HepG2 (cell line): ENCODE data around the gene C9orf43. TPM values are rescaled to one million over a fixed set of nuclear protein-coding genes. Genes with fewer than 3 reads are reported as not detected.

Experiments
- ATAC-seq: fragments of 200-7000 bp; cut with Tn5 transposase; 3 replicates; pipeline ENCODE4 v1.9.1; 2020; ENCODE audit warnings: mild to moderate bottlenecking, moderate library complexity
- BruUV-seq: library from RNA; stranded (reverse); fragments of 400-500 nt; replicated peaks from 2 replicates; lab custom pipeline; 2021; lab: Mats Ljungman, UMichigan
- CTCF ChIA-PET: fragments of 300-600 bp; formaldehyde crosslinking; extraction: SDS; loops from one replicate; lab custom pipeline; 2021; ENCODE audit warnings: low total read pairs, inconsistent platforms, low intra/inter-chr PET ratio; lab: Yijun Ruan, JAX
- POLR2A ChIA-PET: fragments of 350-600 bp; sonication (Branson Sonifier 250); formaldehyde crosslinking; loops from one replicate; lab custom pipeline; 2020; ENCODE audit warnings: antibody characterized with exemption, inconsistent platforms; lab: Yijun Ruan, JAX
- DNase-seq: peaks from one replicate; pipeline ENCODE4 v3.0.0-alpha.2; 2015; ENCODE audit warnings: low spot score
- FAIRE-seq: peaks from 3 replicates; lab custom pipeline; 2011; peaks lifted over from hg19 to GRCh38; lab: Jason Lieb, UNC
- H2AFZ ChIP-seq: one replicate; pipeline ENCODE4 v1.6.1; 2011; ENCODE audit warnings: low read length, inconsistent platforms
- H3K27ac ChIP-seq: fragments of 300-600 bp; 3 replicates; pipeline ENCODE4 v1.8.0; 2011; ENCODE audit warnings: mixed run types, mild to moderate bottlenecking, mixed read lengths, low read length, inconsistent platforms; ENCODE audit not compliant: insufficient read depth; ENCODE audit errors: extremely low read length
- H3K27me3 ChIP-seq, 2 experiments: fragments of 200-600 bp in 1 of 2; 2 replicates in 1 of 2; 3 replicates in 1 of 2; pipeline versions ENCODE4 v1.6.0 to v1.8.0; 2011; ENCODE audit warnings: low read length in 2 of 2, mild to moderate bottlenecking in 2 of 2, moderate library complexity in 2 of 2, inconsistent platforms in 1 of 2; ENCODE audit not compliant: insufficient read depth in 2 of 2, control insufficient read depth in 1 of 2
- H3K36me3 ChIP-seq, 2 experiments: fragments of 200-600 bp in 1 of 2; replicated peaks in 1 of 2; 2 replicates in 1 of 2; 3 replicates in 1 of 2; pipeline versions ENCODE4 v1.5.1 to v1.8.0; 2011; ENCODE audit warnings: low read length in 2 of 2, inconsistent platforms in 1 of 2; ENCODE audit not compliant: insufficient read depth in 2 of 2, control insufficient read depth in 1 of 2
- H3K4me1 ChIP-seq: 2 replicates; pipeline ENCODE4 v1.5.1; 2012; ENCODE audit warnings: low read length, inconsistent platforms; ENCODE audit not compliant: insufficient read depth
- H3K4me2 ChIP-seq: 2 replicates; pipeline ENCODE4 v1.6.0; 2011; ENCODE audit warnings: low read depth, low read length, inconsistent platforms
- H3K4me3 ChIP-seq, 3 experiments: fragments of 200-600 bp in 1 of 3; sonication (generic), shearing (Covaris generic) in 1 of 3; replicated peaks in 1 of 3; 2 replicates each; pipeline ENCODE4 v1.5.1; 2011 to 2016; ENCODE audit warnings: low read length in 3 of 3, inconsistent platforms in 2 of 3, low read depth in 2 of 3, mild to moderate bottlenecking in 2 of 3, control low read depth in 1 of 3, mixed read lengths in 1 of 3; ENCODE audit not compliant: insufficient read depth in 1 of 3
- H3K79me2 ChIP-seq: one replicate; pipeline ENCODE4 v1.6.1; 2011; ENCODE audit warnings: low read length, inconsistent platforms; ENCODE audit not compliant: insufficient read depth
- H3K9ac ChIP-seq: 2 replicates; pipeline ENCODE4 v1.6.0; 2011; ENCODE audit warnings: mild to moderate bottlenecking, low read depth, low read length, inconsistent platforms; ENCODE audit not compliant: insufficient read depth
- H3K9me3 ChIP-seq: 2 replicates; pipeline ENCODE4 v1.5.1; 2012; ENCODE audit warnings: mild to moderate bottlenecking, low read length
- H4K20me1 ChIP-seq: 2 replicates; pipeline ENCODE4 v1.6.0; 2011; ENCODE audit warnings: inconsistent platforms, mild to moderate bottlenecking, low read length, moderate library complexity; ENCODE audit not compliant: insufficient read depth
- EP300 ChIP-seq, 3 experiments: sonication (generic) in 1 of 3; formaldehyde crosslinking in 1 of 3; IDR thresholded peaks; 2 replicates each; pipeline versions ENCODE4 v1.5.1 to v1.6.1; 2011 to 2020; ENCODE audit warnings: low read depth in 2 of 3, low read length in 2 of 3, borderline replicate concordance in 1 of 3, improper control_type of control experiment in 1 of 3, mild to moderate bottlenecking in 1 of 3, missing genetic modification reagents in 1 of 3, moderate library complexity in 1 of 3
- FOXA3 ChIP-seq: IDR thresholded peaks from 2 replicates; pipeline ENCODE4 v1.6.1; 2016; ENCODE audit warnings: missing genetic modification reagents, missing compliant biosample characterization
- HDAC1 ChIP-seq: sonication (generic); formaldehyde crosslinking; IDR thresholded peaks from 2 replicates; pipeline ENCODE4 v1.5.1; 2020; ENCODE audit warnings: mild to moderate bottlenecking, missing genetic modification reagents
- HNF4G ChIP-seq, 2 experiments: sonication (generic) in 1 of 2; formaldehyde crosslinking in 1 of 2; IDR thresholded peaks; 2 replicates each; pipeline versions ENCODE4 v1.4.0 to v1.6.1; 2011 to 2020; ENCODE audit warnings: borderline replicate concordance in 2 of 2, low read depth in 2 of 2, mild to moderate bottlenecking in 2 of 2, low read length in 1 of 2, missing genetic modification reagents in 1 of 2, moderate library complexity in 1 of 2
- RARA ChIP-seq: IDR thresholded peaks from 2 replicates; pipeline ENCODE4 v1.6.1; 2016; ENCODE audit warnings: missing genetic modification reagents, missing compliant biosample characterization
- ZBTB37 ChIP-seq: sonication (generic); formaldehyde crosslinking; IDR thresholded peaks from 2 replicates; pipeline ENCODE4 v1.4.0; 2020; ENCODE audit warnings: mild to moderate bottlenecking, missing genetic modification reagents
- ZNF281 ChIP-seq: sonication (generic); formaldehyde crosslinking; IDR thresholded peaks from 2 replicates; pipeline ENCODE4 v1.4.0; 2020; ENCODE audit warnings: missing genetic modification reagents, borderline replicate concordance
- WGBS: methylation state at CpG from one replicate; pipeline ENCODE4 v1.1.6; 2017; ENCODE audit warnings: low lambda C conversion rate; 5-methylcytosine and 5-hydroxymethylcytosine counted together
- in situ Hi-C: cut with HindIII; loops from 2 replicates; pipeline ENCODE4 v1.10.0; 2017; ENCODE audit warnings: low pct_unique_long_range_greater_than_20kb; ENCODE audit not compliant: extremely low pct_ligation_motif_present
- intact Hi-C: fragments of 100-400 bp; cut with micrococcal nuclease; formaldehyde crosslinking; loops from one replicate; pipeline ENCODE4 v1.10.0; 2022; ENCODE audit not compliant: unreplicated experiment
- polyA plus RNA-seq, 8 experiments: library from polyadenylated mRNA; depleted of rRNA in 3 of 8; stranded (reverse) in 7 of 8; unstranded in 1 of 8; fragments of >200 nt; fragmentation: Illumina TruSeq in 4 of 8; extraction: Trizol in 4 of 8; gene quantifications; 2 replicates each; pipeline versions ENCODE4 v1.2.1 to v1.2.3, GENCODE V29; 2011 to 2016; ENCODE audit warnings: low read depth in 4 of 8, missing spikeins in 1 of 8, mixed read lengths in 1 of 8; ENCODE audit not compliant: insufficient read depth in 1 of 8
- total RNA-seq, 5 experiments: library from RNA; depleted of rRNA; stranded (reverse); fragments of >200 nt; fragmentation: Illumina TruSeq; extraction: Trizol; gene quantifications; 2 replicates each; pipeline ENCODE4 v1.2.3, GENCODE V29; 2016; ENCODE audit warnings: low read depth in 1 of 5
- TF ChIP-seq, protein P1 (sequence below): sonication (generic); formaldehyde crosslinking; IDR thresholded peaks from 2 replicates; pipeline ENCODE4 v1.4.0; 2020; ENCODE audit warnings: mild to moderate bottlenecking, missing genetic modification reagents
- TF ChIP-seq, protein P2 (sequence below): sonication (generic); formaldehyde crosslinking; IDR thresholded peaks from 2 replicates; pipeline ENCODE4 v1.4.0; 2020; ENCODE audit warnings: low read depth, mild to moderate bottlenecking, missing genetic modification reagents

The C9orf43 gene
- total and polyA plus RNA-seq, 2 of the 13 experiments (the other 11 are each of a cell fraction or from before 2014, with no cell fraction given) = 0.24 to 0.31 TPM

GRCh38 chr9:113373256-113373655 is 37.3 kb upstream of the C9orf43 start:
- peaks cover 4 to 10% of the 10 kb centered on the region in 2 experiments; a peak in 3 of 5 replicates for H3K36me3 ChIP-seq
- 57% methylated on average over 3 of the region's 3 CpGs for WGBS
- BruUV-seq = no TSS peak
- H3K27me3 ChIP-seq = no peaks in the 10 kb centered on the region
- no peak overlapping the region for H3K4me3 ChIP-seq
- peaks cover 16% of the 10 kb centered on the region for H4K20me1 ChIP-seq
- DNase-seq = no peak
- no peaks in the 10 kb centered on the region for H3K9me3 ChIP-seq
- peaks cover 15% of the 10 kb centered on the region for H3K79me2 ChIP-seq
- H2AFZ ChIP-seq = no peak overlapping the region
- peaks cover 74% of the 10 kb centered on the region for H3K4me1 ChIP-seq
- H3K9ac ChIP-seq = no peak overlapping the region
- intact Hi-C loops = no loop called here
- no peak for FAIRE-seq
- H3K27ac ChIP-seq = no peak overlapping the region
- ChIA-PET CTCF (no interaction called here), POLR2A (interaction anchor here (0.9 to 1.3 kb wide), 6 partner anchors 15 to 33 kb away, joined by 3 to 7 read pairs (median 3); partner anchors contain the start of genes ALAD and WDR31)
- in situ Hi-C loops = no loop called here
- ATAC-seq = no peak
- no peak overlapping the region for H3K4me2 ChIP-seq
- TF ChIP-seq ZNF281 (peak; percentile 38; the same call in 1 of the 2 replicates), RARA (CRISPR knock-in tag) (0 out of 2 replicates have a peak, but pooled peaks have one; percentile 13), ZBTB37 (CRISPR knock-in tag) (no peak), HDAC1 (0 out of 2 replicates have a peak, but pooled peaks have one; percentile 31), HNF4G (IDR thresholded peaks at IDR 0.05; ENCODE audit: borderline replicate concordance, low read depth, low read length) (0 out of 2 replicates have a peak, but pooled peaks have one; percentile 14), HNF4G (CRISPR knock-in tag; IDR thresholded peaks at IDR 0.05; ENCODE audit: borderline replicate concordance, low read depth) (no peak), EP300 (IDR thresholded peaks at IDR 0.05; ENCODE audit: low read depth in 2 of 2, low read length in 2 of 2) (no peak), EP300 (CRISPR knock-in tag; IDR thresholded peaks at IDR 0.05; ENCODE audit: borderline replicate concordance) (no peak), FOXA3 (CRISPR knock-in tag) (no peak)
- TF ChIP-seq, protein P1, sequence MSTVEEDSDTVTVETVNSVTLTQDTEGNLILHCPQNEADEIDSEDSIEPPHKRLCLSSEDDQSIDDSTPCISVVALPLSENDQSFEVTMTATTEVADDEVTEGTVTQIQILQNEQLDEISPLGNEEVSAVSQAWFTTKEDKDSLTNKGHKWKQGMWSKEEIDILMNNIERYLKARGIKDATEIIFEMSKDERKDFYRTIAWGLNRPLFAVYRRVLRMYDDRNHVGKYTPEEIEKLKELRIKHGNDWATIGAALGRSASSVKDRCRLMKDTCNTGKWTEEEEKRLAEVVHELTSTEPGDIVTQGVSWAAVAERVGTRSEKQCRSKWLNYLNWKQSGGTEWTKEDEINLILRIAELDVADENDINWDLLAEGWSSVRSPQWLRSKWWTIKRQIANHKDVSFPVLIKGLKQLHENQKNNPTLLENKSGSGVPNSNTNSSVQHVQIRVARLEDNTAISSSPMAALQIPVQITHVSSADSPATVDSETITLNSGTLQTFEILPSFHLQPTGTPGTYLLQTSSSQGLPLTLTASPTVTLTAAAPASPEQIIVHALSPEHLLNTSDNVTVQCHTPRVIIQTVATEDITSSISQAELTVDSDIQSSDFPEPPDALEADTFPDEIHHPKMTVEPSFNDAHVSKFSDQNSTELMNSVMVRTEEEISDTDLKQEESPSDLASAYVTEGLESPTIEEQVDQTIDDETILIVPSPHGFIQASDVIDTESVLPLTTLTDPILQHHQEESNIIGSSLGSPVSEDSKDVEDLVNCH (CRISPR knock-in tag) = no peak
- TF ChIP-seq, protein P2, sequence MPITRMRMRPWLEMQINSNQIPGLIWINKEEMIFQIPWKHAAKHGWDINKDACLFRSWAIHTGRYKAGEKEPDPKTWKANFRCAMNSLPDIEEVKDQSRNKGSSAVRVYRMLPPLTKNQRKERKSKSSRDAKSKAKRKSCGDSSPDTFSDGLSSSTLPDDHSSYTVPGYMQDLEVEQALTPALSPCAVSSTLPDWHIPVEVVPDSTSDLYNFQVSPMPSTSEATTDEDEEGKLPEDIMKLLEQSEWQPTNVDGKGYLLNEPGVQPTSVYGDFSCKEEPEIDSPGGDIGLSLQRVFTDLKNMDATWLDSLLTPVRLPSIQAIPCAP = no peak
